ENCODE measurements around the gene PCMTD2.
"Not testable (repeated sequence)": the region's sequence is repeated elsewhere in the genome, so short reads cannot be mapped to it uniquely, and the experiment has no call there.

PCMTD2 gene

GRCh38 chr20:64224351-64225170 is 31.0 kb upstream of the PCMTD2 start:
- DNase-seq, result no peak

GRCh38 chr20:64225171-64225595 is 30.4 kb upstream of the PCMTD2 start:
- DNase-seq, result no peak

GRCh38 chr20:64225828-64226598 is 29.5 kb upstream of the PCMTD2 start:
- no peak for DNase-seq

DNA sequence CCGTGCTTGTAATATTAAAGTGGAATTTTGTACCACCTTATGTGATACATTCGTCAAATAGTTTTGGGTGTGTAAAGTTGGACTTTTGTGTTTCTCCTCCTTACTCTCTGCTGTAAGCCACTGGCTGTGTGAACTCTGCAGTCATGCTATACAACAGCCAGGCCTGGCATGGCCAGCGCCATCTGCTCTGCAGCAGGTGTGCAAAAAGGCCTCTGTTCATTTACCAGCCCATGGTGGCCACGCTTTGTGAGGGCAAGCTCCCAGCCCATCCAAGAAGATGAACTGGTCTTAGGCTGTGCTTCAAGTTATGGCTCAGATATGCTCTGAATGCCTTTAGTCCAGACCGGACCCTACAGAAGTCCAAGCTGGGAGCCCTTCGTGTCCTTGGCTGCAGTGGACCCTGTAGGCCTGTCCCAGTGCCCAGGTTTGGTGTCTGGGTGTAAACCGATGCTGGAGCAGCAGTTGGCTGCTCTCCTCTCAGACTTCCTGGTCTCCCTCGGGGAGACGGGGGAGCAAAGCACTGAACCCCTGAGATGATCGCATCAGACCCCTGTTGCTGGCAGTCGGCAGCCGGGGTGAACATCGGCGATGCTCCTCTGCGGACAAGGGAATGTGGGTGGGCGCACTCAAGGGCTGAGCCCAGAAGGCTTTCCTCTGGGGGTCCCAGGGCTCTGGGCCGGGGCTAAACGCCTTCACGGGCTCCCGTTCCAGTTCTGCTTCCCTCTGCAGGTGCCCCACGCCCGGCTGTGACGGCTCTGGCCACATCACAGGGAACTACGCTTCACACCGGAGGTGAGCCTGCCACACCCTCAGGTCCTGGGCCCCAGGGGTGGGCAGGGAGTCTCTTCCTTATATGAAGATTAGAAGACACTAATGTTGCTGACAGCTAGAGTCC is 28.6 kb upstream of the PCMTD2 start:
- DNase-seq, result no peak

DNA sequence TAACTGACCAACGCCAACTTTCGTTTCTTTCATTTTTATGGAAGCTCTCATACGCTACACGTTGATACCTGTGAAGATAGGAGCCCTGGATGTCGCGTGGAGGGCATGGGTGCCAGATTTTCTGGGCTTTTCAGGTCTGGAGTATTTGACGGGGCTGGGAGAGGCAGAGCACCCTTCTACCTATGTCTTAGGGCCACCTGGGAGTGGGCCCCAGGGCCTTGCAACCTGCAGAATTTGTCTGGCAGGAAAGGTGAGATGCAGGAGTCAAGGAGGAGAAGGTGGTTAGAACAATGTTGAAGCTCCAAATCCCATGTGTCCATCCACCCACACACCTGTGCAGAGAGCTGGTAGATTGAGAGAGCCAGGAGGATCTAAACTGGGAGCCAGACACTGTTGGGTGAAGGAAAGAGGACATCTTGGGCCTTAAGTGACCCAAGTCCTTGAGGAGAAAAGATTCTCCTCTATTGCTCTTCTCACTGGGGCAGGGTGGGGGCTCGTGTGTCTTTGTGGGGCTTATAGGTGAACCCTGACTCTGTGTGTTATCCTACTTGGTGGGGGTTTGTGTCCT is 27.4 kb upstream of the PCMTD2 start:
- no peak for DNase-seq

GRCh38 chr20:64228751-64229506 is 26.6 kb upstream of the PCMTD2 start:
- no peak for DNase-seq

- no peak for DNase-seq
These were observed 26.0 kb upstream of the PCMTD2 start for GRCh38 chr20:64229507-64230061.

DNA sequence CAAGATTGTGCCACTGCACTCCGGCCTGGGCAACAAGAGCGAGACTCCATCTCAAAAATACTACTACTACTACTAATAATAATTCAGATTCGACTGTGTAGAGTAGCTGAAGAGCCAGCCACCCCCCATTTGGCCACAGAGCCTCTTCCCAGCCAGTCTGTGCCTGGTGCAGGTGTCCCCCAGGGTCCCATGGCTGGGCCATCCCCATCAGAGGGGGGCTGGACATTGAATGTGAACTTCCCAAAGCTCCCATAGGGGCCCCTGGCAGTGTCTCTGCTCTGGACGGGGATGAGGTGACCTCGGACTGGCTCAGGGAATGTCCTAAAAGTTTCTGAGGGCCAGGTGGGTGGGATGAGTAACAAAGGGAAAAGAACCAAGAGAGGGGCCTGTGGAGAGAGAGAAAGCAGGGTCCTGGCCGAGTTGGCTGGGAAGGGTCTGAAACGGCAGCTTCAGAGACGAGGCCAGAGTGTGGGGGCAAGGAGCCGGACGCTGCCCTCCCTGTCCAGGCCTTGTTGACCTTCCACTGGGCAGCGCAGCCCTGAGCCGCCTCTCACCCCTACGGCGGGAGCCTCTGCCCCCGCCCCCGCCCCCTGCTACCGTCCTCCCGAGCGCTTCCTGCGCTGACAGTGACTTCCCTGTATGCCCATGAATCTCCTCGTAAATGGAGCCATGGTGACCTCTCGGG is 24.9 kb upstream of the PCMTD2 start:
- no peak for DNase-seq

DNA sequence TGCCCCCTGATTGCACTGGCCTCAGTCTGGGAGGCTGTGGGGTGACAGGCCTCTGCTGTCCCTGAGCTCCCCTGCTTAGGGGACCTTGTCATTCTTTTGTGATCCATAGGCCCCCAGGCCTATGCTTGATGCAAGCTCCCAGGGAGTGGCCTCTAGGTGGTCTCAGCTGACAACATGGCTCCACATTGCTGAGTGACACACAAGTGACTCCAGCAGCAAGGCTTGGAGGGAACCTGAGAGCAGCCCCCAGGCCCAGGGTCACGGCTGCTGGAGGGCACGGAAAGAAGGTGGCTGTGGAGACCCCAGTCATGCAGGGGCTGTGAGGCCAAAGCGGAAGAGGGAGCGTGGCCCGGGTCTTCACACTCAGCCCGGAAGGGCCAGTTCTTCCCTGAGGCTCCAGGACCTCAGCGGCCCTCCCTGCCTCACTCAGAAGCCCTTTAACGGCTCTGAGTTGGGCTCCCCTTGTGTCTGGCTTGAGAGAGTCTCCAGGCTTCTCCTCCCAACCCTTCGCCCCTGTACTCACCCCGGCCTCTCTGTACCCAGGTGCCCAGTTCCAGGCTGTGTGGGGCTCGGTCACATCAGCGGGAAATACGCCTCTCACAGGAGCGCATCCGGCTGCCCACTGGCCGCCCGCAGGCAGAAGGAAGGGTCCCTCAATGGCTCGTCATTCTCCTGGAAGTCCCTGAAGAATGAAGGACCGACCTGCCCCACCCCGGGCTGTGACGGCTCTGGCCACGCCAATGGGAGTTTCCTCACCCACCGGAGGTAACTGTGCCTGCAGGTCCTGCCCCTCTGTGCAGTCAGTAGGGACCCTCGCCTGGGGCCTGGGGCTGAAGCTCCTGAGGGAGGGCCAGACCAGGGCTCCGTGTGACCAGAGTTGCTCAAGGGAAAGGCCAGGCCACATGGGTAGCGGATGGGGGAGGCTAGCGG is 23.7 kb upstream of the PCMTD2 start:
- DNase-seq, result no peak

DNA sequence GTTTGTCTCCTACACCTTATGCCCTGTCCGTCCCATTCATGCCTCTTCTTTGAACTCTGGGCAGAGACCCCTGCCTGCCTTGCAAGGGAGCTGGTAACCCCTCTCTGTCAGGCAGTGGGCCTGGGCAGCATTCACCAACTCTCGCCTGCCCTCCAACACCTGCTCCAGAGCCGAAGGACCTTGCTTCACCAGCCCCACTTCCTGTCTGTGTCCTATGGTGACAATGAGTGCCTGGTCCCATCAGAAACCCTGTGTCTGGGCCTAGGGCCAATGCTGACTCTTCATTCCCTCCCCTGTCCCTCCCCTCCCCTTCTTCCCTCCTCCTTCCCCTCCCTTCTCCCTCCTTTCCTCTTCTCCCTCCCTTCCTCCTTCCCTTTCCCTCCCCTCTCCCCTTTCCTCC is 22.8 kb upstream of the PCMTD2 start:
- no peak for DNase-seq

GRCh38 chr20:64233725-64234124 is 21.8 kb upstream of the PCMTD2 start:
- no peak for DNase-seq

DNA sequence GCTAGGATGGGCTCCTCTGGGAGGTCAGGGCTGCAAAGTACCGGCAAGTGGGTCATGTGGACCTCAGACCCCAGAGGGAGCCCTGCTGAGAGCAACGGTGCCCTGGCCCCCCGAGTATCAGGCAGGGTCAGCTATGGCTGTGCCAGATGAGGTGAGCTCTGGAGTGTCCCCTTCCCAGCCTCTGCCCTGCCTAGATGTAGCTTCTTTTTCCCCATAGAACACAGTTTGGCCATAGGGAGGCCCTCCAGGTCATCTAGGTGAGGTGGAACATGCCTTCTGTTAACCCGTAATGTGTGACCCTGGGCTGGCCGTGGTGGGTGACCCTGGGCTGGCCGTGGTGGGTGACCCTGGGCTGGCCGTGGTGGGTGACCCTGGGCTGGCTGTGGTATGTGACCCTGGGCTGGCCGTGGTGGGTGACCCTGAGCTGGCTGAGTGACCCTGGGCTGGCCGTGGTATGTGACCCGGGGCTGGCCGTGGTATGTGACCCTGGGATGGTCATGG is 21.2 kb upstream of the PCMTD2 start:
- no peak for DNase-seq

DNA sequence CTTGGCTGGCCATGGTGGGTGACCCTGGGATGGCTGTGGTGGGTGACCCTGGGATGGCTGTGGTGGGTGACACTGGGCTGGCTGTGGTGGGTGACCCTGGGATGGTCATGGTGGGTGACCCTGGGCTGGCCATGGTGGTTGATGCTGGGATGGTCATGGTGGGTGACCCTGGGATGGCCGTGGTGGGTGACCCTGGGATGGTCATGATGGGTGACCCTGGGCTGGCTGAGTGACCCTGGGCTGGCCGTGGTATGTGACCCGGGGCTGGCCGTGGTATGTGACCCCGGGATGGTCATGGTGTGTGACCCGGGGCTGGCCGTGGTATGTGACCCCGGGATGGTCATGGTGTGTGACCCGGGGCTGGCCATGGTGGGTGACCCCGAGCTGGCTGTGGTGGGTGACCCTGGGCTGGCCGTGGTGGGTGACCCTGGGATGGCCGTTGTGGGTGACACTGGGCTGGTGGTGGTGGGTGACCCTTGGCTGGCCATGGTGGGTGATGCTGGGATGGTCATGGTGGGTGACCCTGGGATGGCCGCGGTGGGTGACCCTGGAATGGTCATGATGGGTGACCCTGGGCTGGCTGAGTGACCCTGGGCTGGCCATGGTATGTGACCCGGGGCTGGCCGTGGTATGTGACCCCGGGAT is 20.5 kb upstream of the PCMTD2 start:
- not testable (repeated sequence) for DNase-seq

GRCh38 chr20:64236137-64237088 is 19.1 kb upstream of the PCMTD2 start:
- no peak for DNase-seq

DNA sequence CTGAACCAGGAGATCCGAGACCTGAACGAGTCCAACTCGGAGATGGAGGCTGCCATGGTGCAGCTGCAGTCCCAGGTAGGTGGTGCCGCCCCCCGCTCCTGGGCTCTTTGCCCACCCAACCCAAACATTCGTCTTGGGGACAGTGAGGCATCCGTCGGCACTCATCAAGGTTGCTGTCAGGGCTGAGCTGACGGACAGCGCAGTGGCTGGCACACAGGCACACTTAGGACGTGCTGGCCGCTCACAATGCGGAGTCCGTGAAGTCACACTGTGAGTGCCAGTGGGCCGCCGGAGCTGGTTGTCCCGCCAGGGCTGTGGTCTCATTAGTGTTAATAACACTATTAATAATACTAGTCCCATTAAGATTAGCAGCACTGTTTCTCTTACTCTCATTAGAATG is 18.2 kb upstream of the PCMTD2 start:
- no peak for DNase-seq

- DNase-seq, result no peak
These were observed 17.3 kb upstream of the PCMTD2 start for GRCh38 chr20:64238115-64238825.

GRCh38 chr20:64238851-64239387 is 16.6 kb upstream of the PCMTD2 start:
- no peak for DNase-seq
